Gastroesophageal sphincter (tissue), 3 donors: ENCODE results near the gene KRTAP12-1.
"Not testable (repeated sequence)": the region's sequence is repeated elsewhere in the genome, so short reads cannot be mapped to it uniquely, and the experiment has no call there.

ENCODE experiments used
- EP300 ChIP-seq: sonication (generic); formaldehyde crosslinking; IDR thresholded peaks from one replicate; pipeline ENCODE4 v1.6.1; 2017; ENCODE audit warnings: antibody characterized with exemption, mild to moderate bottlenecking
- POLR2A ChIP-seq, 2 donors: fragments of 450-650 bp; IDR thresholded peaks; one replicate each; pipeline ENCODE4 v1.6.1; 2017; ENCODE audit warnings: antibody characterized with exemption in 2 of 2, mild to moderate bottlenecking in 2 of 2, moderate library complexity in 1 of 2
- TF ChIP-seq, protein P1 (sequence below), 4 experiments: fragments of 200-600 bp in 2 of 4; fragments of 450-650 bp in 2 of 4; sonication (generic) in 1 of 4; IDR thresholded peaks; one replicate each; pipeline ENCODE4 v1.5.1; 2017 to 2019; ENCODE audit warnings: antibody characterized with exemption in 4 of 4, mild to moderate bottlenecking in 2 of 4, moderate library complexity in 2 of 4

DNA sequence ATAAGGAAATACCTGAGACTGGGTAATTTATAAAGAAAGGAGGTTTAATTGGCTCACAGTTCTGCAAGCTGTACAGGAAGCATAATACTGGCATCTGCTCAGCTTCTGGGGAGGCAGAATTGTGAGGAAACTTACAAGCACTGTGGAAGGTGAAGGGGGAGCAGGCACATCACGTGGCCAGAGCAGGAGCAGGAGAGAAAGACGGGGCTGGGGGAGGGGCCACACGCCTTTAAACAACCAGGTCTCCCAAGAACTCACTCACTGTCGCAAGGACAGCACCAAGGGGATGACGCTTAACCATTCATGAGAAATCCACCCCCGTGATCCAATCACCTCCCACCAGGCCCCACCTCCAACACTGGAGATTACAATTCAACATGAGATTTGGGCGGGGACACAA, 20.4 kb downstream of the KRTAP12-1 start:
- TF ChIP-seq, protein P1, sequence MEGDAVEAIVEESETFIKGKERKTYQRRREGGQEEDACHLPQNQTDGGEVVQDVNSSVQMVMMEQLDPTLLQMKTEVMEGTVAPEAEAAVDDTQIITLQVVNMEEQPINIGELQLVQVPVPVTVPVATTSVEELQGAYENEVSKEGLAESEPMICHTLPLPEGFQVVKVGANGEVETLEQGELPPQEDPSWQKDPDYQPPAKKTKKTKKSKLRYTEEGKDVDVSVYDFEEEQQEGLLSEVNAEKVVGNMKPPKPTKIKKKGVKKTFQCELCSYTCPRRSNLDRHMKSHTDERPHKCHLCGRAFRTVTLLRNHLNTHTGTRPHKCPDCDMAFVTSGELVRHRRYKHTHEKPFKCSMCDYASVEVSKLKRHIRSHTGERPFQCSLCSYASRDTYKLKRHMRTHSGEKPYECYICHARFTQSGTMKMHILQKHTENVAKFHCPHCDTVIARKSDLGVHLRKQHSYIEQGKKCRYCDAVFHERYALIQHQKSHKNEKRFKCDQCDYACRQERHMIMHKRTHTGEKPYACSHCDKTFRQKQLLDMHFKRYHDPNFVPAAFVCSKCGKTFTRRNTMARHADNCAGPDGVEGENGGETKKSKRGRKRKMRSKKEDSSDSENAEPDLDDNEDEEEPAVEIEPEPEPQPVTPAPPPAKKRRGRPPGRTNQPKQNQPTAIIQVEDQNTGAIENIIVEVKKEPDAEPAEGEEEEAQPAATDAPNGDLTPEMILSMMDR (IDR thresholded peaks at IDR 0.05), result not testable (repeated sequence)
- not testable (repeated sequence) for TF ChIP-seq POLR2A (IDR thresholded peaks at IDR 0.05); EP300
